ENCODE measurements around the gene SRSF6.
"Not testable (repeated sequence)": the region's sequence is repeated elsewhere in the genome, so short reads cannot be mapped to it uniquely, and the experiment has no call there.

SRSF6 gene

DNA sequence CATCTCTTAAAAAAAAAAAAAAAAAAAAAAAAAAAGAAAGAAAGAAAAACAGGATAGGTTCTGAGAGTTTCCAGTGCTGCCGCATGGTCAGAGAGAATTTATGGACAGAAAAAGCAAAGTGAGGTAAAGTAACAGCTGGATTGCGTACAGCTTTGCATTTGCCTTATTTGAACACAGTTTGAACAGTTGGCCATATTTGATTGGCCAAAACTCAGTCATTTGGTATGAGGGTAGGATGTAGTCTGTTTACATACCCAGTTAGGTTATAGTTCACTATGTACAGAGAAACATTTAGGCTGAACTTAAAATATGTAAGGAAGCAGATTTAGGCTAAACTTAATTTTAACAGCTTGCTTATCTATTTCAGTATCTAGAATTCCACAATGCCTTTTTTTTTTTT lies 32.3 kb downstream of the SRSF6 start:
- DNase-seq: no peak

DNA sequence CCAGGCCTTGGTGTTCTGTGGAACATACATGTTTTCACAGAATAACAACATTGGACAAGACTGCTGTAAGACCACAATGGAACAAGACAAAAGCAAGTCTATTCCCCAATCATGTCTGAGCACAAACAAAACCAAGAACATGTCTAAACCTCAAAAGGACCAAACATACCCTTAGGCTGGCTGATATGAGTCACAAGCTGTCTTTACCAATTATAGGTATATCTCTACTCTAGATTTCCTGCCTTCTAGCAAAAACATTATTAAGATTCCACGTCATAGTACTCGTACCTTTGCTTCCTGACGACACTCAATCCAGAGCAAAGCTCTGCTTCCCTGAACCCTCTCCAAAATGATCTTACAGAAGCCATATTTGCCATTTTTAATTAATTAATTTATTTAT lies 34.4 kb downstream of the SRSF6 start:
- no peak for DNase-seq

DNA sequence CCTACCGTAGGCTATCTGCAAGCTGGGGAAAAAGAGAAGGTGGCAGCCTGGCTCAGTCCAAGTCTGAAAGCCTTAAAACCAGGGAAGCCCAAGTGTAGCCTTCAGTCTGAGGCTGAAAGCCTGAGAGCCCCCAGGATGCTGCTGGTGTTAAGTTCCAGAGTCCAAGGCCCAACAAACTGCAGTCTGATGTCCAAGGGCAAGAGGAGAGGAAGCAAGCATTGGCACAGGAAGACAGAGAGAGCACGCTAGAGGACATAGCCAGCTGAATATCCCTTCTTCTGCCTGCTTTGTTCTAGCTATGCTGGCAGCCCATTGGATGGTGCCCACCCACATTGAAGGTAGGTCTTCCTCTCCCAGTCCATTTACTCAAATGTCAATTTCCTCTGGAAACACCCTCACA lies 37.7 kb downstream of the SRSF6 start:
- DNase-seq: no peak

DNA sequence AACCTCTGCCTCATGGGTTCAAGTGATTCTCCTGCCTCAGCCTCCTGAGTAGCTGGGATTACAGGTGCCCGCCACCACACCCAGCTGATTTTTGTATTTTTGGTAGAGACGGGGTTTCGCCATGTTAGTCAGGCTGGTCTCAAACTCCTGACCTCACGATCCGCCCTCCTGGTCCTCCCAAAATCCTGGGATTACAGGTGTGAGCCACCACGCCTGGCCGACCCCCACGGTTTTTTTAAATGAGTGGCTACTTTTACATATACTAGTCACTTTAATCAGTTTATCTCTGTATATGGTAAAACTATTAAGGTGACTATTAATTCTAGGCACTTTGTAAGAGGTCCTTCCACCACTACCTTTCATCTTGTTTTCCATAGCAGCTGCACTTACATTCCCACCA lies 44.3 kb downstream of the SRSF6 start:
- not testable (repeated sequence) for DNase-seq

DNA sequence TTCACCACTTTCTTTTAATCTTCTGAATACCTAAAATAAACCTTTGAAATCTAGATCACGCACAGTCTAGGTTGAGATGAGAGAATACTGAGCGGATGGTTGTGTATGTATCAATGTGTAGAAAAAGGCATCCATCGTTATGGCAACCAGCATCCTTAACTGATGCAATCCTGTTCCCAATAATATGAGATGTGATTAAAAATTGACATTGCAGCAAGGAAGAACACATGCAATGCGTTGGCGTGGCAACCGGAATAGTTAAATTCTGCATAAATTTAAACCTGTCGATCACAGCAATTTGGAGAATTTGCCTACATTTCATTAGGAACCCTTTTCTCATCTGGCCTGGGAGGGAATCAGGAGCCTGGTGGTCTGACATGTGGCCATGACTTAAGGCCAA lies 48.5 kb downstream of the SRSF6 start:
- no peak for DNase-seq

DNA sequence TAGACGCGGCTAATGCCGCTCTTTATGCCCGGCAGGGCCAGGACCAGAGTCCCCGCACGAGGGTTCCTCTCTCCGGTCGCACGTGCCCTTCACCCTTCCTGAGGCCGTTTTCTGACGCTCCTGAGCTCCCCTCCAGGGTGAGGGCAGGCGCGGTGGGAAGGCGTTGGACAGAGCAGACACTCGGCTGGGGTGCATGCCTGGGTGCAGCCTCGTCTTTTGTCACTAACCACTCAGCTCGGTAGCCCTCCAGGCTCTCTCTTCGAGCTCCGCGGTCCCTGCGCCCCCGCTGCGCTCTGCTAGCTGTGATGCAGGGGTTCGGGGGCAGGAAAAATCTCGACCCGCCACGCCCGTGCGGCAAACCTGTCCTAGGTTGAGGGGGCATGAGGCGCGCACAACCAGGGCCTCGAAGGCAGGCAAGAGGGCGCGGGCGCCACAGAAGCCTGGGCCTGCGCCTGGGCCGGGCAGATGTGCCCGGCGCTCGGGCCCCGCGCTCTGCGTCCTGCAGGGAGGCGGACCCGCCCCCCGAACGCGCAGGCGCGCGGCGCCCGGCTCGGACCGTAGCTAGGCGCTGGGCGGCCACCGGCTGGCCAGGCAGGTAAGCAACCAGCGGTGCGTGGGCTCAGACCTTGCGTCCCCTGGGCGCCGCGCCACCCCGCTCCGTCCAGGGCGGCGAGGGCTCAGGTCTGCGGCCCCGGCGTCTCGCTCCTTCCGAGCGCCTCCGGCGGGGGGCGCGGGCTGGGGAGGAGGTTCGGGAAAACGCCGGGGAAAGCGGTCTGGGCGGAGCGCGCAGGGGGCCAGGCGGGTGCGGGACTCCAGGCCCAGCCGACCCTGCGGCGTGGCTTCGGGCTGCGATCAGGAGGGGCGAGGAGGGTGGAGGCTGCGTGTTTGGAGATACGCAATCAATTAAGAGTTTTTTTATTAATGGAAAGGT lies 49.7 kb downstream of the SRSF6 start, which contains the start of gene L3MBTL1:
Gene L3MBTL1 (plus strand): TSS at position 548 of the 931 bp plus-strand sequence. CDS start 5,807 bp downstream, outside the sequence.
- DNase-seq: peak; percentile 58

DNA sequence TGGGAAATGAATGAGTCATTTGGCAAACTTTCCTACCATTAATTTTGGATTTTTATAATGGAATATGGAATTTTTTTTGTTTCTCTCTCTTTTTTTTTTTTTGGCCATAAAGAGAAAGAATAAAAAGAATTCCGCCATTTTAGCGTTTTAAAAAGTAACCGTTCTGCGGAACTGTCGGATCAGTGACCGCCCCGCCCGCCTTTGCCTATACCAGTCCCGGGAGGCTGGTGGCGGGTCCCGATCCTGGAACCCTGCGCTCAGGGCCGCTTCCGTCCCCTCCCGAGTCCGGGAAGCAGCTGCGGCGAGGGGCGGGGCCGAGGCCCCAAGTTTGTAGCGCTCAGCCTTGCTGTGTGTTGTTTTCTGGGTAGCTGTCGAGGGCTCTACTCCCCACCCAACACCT lies 50.4 kb downstream of the SRSF6 start:
- peak; percentile 26 for DNase-seq

DNA sequence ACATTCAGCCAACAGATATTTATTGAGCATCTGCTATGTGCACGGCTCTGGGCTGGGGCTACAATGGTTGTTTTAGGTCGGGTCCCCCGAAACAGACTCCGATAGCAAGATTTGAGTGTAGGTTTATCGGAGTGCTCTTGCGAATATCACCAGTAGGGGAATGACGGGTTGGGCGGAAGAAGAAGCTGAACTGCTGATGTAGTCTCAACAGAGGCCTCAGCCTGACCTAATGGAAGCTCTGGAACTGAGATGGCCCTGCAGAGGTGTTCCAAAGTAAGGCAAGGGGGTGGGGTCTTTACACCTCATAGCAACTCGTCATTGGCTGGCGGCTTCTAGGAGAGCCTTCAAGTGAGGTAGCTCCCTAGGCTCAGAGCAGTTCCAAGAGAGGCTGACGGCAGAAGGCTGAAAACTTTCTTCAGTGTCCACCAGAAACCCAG lies 50.9 kb downstream of the SRSF6 start:
- peak; percentile 21 for DNase-seq

DNA sequence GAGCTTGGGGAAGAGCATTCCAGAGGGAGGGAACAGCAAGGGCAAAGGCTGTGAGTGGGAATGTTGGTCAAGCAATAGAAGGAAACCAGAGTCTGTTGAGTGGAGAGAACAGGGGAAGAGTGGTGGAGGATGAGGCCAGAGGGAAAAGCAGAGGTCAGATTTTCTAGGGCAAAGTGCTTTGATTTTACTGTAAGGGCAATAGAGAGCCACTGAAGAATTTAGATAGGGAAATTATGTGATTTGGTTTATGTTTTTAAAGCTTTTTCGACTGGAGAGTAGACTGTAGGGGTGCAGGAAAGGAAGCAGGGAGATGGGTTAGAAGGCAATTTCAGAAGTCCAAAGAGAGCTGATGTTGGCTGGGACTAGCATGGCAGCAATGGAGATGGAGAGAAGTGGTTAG lies 54.2 kb downstream of the SRSF6 start:
- no peak for DNase-seq

DNA sequence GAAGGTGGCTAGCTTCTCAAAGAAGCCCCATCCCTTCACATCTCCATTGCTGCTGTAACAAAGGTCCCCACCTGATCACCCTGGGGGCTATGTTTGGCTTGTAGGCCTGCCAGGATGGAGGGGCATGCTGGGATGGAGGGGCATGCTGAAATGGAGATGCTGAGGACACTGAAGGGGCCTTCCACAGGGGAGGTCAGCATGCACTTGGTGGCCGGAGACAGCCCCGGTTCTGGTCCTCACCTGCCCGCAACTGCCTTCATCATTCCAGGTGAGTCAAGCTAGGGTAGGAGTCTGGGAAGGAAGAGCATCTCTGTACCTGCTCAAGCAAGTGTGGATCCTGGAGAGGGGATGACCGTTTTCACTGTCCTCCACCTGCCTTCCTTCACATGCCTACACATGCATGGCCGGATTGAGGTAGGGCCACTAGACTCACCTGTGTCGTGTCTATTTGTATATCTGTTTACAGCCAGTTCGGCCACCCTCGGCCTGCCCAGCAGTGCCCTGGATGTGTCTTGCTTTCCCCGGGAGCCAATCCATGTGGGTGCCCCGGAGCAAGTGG lies 55.8 kb downstream of the SRSF6 start:
- no peak for DNase-seq
